Neuronal stem cell (in vitro differentiated cells): ENCODE results near the gene C1orf74.

Source experiments
- DNase-seq: peaks from one replicate; pipeline ENCODE4 v3.0.0-alpha.2; 2013; ENCODE audit warnings: low spot score
- H2AFZ ChIP-seq: one replicate; pipeline ENCODE4 v1.6.1; 2013; ENCODE audit warnings: mild to moderate bottlenecking, low read length, inconsistent platforms
- H2AK5ac ChIP-seq: 2 replicates; pipeline ENCODE4 v1.6.1; 2013; ENCODE audit warnings: low read depth, mild to moderate bottlenecking, inconsistent platforms, low read length, moderate library complexity, mixed read lengths
- H2BK120ac ChIP-seq: 2 replicates; pipeline ENCODE4 v1.6.1; 2013; ENCODE audit warnings: low read depth, mild to moderate bottlenecking, inconsistent platforms, low read length, moderate library complexity, mixed read lengths
- H2BK12ac ChIP-seq: one replicate; pipeline ENCODE4 v1.6.1; 2013; ENCODE audit warnings: low read length, inconsistent platforms
- H2BK15ac ChIP-seq: 2 replicates; pipeline ENCODE4 v1.6.1; 2013; ENCODE audit warnings: mild to moderate bottlenecking, low read length, inconsistent platforms, mixed read lengths
- H2BK5ac ChIP-seq: one replicate; pipeline ENCODE4 v1.6.1; 2013; ENCODE audit warnings: inconsistent platforms, mild to moderate bottlenecking, low read length, moderate library complexity
- H3K14ac ChIP-seq: one replicate; pipeline ENCODE4 v1.6.1; 2013; ENCODE audit warnings: low read length, inconsistent platforms
- H3K18ac ChIP-seq: 2 replicates; pipeline ENCODE4 v1.6.1; 2013; ENCODE audit warnings: low read length, inconsistent platforms
- H3K23ac ChIP-seq: 2 replicates; pipeline ENCODE4 v1.6.1; 2013; ENCODE audit warnings: low read depth, mild to moderate bottlenecking, mixed read lengths, low read length, inconsistent platforms; ENCODE audit not compliant: poor library complexity
- H3K27ac ChIP-seq: replicated peaks from 3 replicates; pipeline ENCODE4 v1.5.1; 2013; ENCODE audit warnings: low read length, inconsistent platforms
- H3K27me3 ChIP-seq, 3 experiments: 2 replicates each; pipeline ENCODE4 v1.6.1; 2013; ENCODE audit warnings: low read length in 3 of 3, mild to moderate bottlenecking in 2 of 3, inconsistent platforms in 1 of 3, low read depth in 1 of 3, mixed read lengths in 1 of 3, moderate library complexity in 1 of 3; ENCODE audit not compliant: control insufficient read depth in 3 of 3, insufficient read depth in 3 of 3
- H3K36me3 ChIP-seq, 2 donors: replicated peaks in 1 of 2; 2 replicates each; pipeline ENCODE4 v1.6.1; 2013; ENCODE audit warnings: low read length in 2 of 2; ENCODE audit not compliant: control insufficient read depth in 2 of 2, insufficient read depth in 2 of 2
- H3K4ac ChIP-seq: 2 replicates; pipeline ENCODE4 v1.6.1; 2013; ENCODE audit warnings: inconsistent platforms, mild to moderate bottlenecking, low read length, moderate library complexity
- H3K4me1 ChIP-seq, 2 donors: 1 replicate in 1 of 2; 2 replicates in 1 of 2; pipeline ENCODE4 v1.6.1; 2013; ENCODE audit warnings: low read length in 2 of 2, low read depth in 1 of 2; ENCODE audit not compliant: control insufficient read depth in 2 of 2, insufficient read depth in 1 of 2
- H3K4me2 ChIP-seq: one replicate; pipeline ENCODE4 v1.6.1; 2013; ENCODE audit warnings: mild to moderate bottlenecking, low read length, inconsistent platforms; ENCODE audit not compliant: insufficient read depth, poor library complexity, severe bottlenecking
- H3K4me3 ChIP-seq, 2 donors: 2 replicates each; pipeline ENCODE4 v1.5.1; 2013; ENCODE audit warnings: low read length in 2 of 2, mild to moderate bottlenecking in 2 of 2, inconsistent platforms in 1 of 2, moderate library complexity in 1 of 2
- H3K79me1 ChIP-seq: one replicate; pipeline ENCODE4 v1.6.1; 2013; ENCODE audit warnings: low read depth, mild to moderate bottlenecking, inconsistent platforms, low read length, moderate library complexity
- H3K9ac ChIP-seq: one replicate; pipeline ENCODE4 v1.6.1; 2013; ENCODE audit warnings: mild to moderate bottlenecking, low read depth, low read length, inconsistent platforms; ENCODE audit not compliant: poor library complexity
- H3K9me3 ChIP-seq, 2 donors: replicated peaks in 1 of 2; 2 replicates each; pipeline versions ENCODE3 to v1.6.1; 2013; ENCODE audit warnings: low read length in 2 of 2, mild to moderate bottlenecking in 2 of 2, inconsistent platforms in 1 of 2, low read depth in 1 of 2, mixed read lengths in 1 of 2, moderate library complexity in 1 of 2; ENCODE audit not compliant: control insufficient read depth in 2 of 2, insufficient read depth in 1 of 2
- H4K8ac ChIP-seq: one replicate; pipeline ENCODE4 v1.6.1; 2013; ENCODE audit warnings: low read depth, mild to moderate bottlenecking, inconsistent platforms, low read length, moderate library complexity
- H4K91ac ChIP-seq: one replicate; pipeline ENCODE4 v1.6.1; 2013; ENCODE audit warnings: low read length, low read depth, mild to moderate bottlenecking, inconsistent platforms; ENCODE audit not compliant: poor library complexity
- WGBS, 2 donors: extraction: QIAGEN DNeasy Blood & Tissue Kit; methylation state at CpG; one replicate each; pipeline ENCODE4 v1.1.7; 2013; ENCODE audit warnings: missing lambda C conversion rate in 2 of 2, mixed read lengths in 1 of 2; ENCODE audit not compliant: insufficient read length in 2 of 2, insufficient replicate concordance in 1 of 2; ENCODE audit errors: extremely low coverage in 2 of 2; 5-methylcytosine and 5-hydroxymethylcytosine counted together

C1orf74 gene

DNA sequence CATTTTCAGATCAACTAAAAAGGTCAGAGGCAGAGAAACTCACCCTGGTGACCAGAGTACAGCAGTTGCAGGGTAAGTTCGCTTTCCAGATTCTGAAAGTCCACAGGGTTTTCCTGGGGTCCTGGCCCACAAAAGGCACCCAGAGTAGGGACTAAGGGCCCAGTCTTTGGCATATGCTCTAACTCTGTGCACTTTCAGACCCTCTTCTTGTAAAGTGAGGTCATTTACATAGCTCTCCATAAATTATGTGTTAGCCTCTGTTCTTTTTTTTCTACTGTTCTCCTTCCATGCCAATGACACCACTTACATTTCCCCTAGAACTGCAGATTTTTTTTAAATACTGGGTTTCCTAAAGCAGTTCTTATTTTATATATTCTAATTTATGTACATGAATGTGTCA lies 6.3 kb downstream of the C1orf74 start:
- H3K4me3 ChIP-seq = no peak overlapping the region
- H3K9ac ChIP-seq = no peak overlapping the region
- WGBS, 2 donors = no CpG with 5 or more reads among the region's 1 CpG

GRCh38 chr1:209777587-209777986 lies 6.8 kb downstream of the C1orf74 start:
- H2AK5ac ChIP-seq = no peak overlapping the region
- DNase-seq = no peak
- H4K91ac ChIP-seq = no peak overlapping the region
- H3K79me1 ChIP-seq = no peaks in the 10 kb centered on the region
- no peak overlapping the region for H3K4me2 ChIP-seq
- no peak overlapping the region for H2BK15ac ChIP-seq
- no peaks in the 10 kb centered on the region for H3K9me3 ChIP-seq
- no peaks in the 10 kb centered on the region for H3K4me1 ChIP-seq
- no peak overlapping the region for H3K4me3 ChIP-seq
- no peak overlapping the region for H2BK120ac ChIP-seq
- no peak overlapping the region for H4K8ac ChIP-seq
- H3K4ac ChIP-seq = no peak overlapping the region
- no peaks in the 10 kb centered on the region for H3K27me3 ChIP-seq
- H3K23ac ChIP-seq = no peak overlapping the region
- no peak overlapping the region for H3K18ac ChIP-seq
- no peak overlapping the region for H2BK12ac ChIP-seq
- no CpG with 5 or more reads among the region's 2 CpGs for whole genome bisulfite sequencing, 2 donors
- no peak overlapping the region for H2AFZ ChIP-seq
- peaks cover 0 to 6% of the 10 kb centered on the region in 2 donors for H3K36me3 ChIP-seq
- no peak overlapping the region for H2BK5ac ChIP-seq
- H3K9ac ChIP-seq = no peak overlapping the region
- no peak overlapping the region for H3K27ac ChIP-seq
- H3K14ac ChIP-seq = no peak overlapping the region

More for the DNA sequence above, 6.3 kb downstream of the C1orf74 start:
- Histone ChIP-seq H2AFZ (no peak overlapping the region), H4K8ac (no peak overlapping the region), H3K23ac (no peak overlapping the region), H2AK5ac (no peak overlapping the region), H2BK12ac (no peak overlapping the region), H3K18ac (no peak overlapping the region), H3K4ac (no peak overlapping the region), H2BK120ac (no peak overlapping the region), H2BK5ac (no peak overlapping the region), H3K14ac (no peak overlapping the region), H3K9me3 (no peaks in the 10 kb centered on the region), H3K27me3 (no peaks in the 10 kb centered on the region), H3K4me1 (no peaks in the 10 kb centered on the region), H3K36me3 (peaks cover 3 to 7% of the 10 kb centered on the region in 2 donors), H3K4me2 (no peak overlapping the region), H4K91ac (no peak overlapping the region), H3K27ac (no peak overlapping the region), H3K79me1 (peaks cover 3% of the 10 kb centered on the region), H2BK15ac (no peak overlapping the region)
- no peak for DNase-seq

DNA sequence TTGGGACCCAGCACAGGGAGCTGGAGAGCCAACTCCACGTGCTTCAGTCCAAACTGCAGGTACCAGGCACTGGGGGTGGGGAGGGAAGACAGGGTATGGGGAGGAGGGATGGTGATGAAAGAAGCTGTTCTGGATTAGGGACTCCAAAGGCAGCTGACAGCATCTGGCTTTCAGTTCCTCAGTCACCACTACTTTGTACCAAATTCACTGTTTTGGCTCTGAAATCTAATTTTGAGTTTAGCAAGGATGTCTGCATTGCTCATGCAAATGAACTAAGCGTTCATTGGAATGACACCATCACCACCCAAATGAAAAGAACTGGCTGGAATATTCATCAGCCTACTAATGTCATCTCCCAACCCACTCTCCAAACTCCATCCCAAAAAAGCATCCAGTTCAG lies 8.7 kb downstream of the C1orf74 start:
- Histone ChIP-seq H3K23ac (no peak overlapping the region), H3K9ac (no peak overlapping the region), H4K91ac (no peak overlapping the region), H4K8ac (no peak overlapping the region), H2AFZ (no peak overlapping the region), H2BK15ac (no peak overlapping the region), H3K9me3 (peaks cover 0 to 7% of the 10 kb centered on the region in 2 donors), H3K27ac (no peak overlapping the region), H3K14ac (no peak overlapping the region), H2BK5ac (no peak overlapping the region), H3K18ac (no peak overlapping the region), H2BK12ac (no peak overlapping the region), H3K36me3 (no peaks in the 10 kb centered on the region), H3K4ac (no peak overlapping the region), H2AK5ac (no peak overlapping the region), H3K4me1 (peaks cover 0 to 1% of the 10 kb centered on the region in 2 donors), H3K4me2 (no peak overlapping the region), H2BK120ac (no peak overlapping the region), H3K4me3 (no peak overlapping the region), H3K79me1 (peaks cover 5% of the 10 kb centered on the region), H3K27me3 (no peaks in the 10 kb centered on the region)
- no CpG with 5 or more reads among the region's 2 CpGs for WGBS, 2 donors
- no peak for DNase-seq

GRCh38 chr1:209774592-209774991 lies 9.8 kb downstream of the C1orf74 start:
- Histone ChIP-seq H4K91ac (no peak overlapping the region), H2BK15ac (no peak overlapping the region), H3K23ac (no peak overlapping the region), H3K4me3 (no peak overlapping the region), H3K27me3 (no peaks in the 10 kb centered on the region), H3K4ac (no peak overlapping the region), H2AK5ac (no peak overlapping the region), H3K36me3 (no peaks in the 10 kb centered on the region), H3K4me2 (no peak overlapping the region), H3K9me3 (peaks cover 0 to 7% of the 10 kb centered on the region in 2 donors), H2BK5ac (no peak overlapping the region), H3K14ac (no peak overlapping the region), H3K79me1 (peaks cover 7% of the 10 kb centered on the region), H3K27ac (no peak overlapping the region), H2BK12ac (no peak overlapping the region), H2AFZ (no peak overlapping the region), H4K8ac (no peak overlapping the region), H3K4me1 (peaks cover 0 to 4% of the 10 kb centered on the region in 2 donors), H2BK120ac (no peak overlapping the region), H3K9ac (no peak overlapping the region), H3K18ac (no peak overlapping the region)
- DNase-seq = no peak
- WGBS, 2 donors = no CpG with 5 or more reads among the region's 1 CpG
